Measurements from ENCODE around the gene RFTN1. TPM values are rescaled to one million over a fixed set of nuclear protein-coding genes. Genes with fewer than 3 reads are reported as not detected.

Gene RFTN1
- total and polyA plus RNA-seq, 10 of the 15 experiments (the other 5 are each of a cell fraction or from before 2014, with no cell fraction given) = 20.6 to 213 (median 147) TPM

DNA sequence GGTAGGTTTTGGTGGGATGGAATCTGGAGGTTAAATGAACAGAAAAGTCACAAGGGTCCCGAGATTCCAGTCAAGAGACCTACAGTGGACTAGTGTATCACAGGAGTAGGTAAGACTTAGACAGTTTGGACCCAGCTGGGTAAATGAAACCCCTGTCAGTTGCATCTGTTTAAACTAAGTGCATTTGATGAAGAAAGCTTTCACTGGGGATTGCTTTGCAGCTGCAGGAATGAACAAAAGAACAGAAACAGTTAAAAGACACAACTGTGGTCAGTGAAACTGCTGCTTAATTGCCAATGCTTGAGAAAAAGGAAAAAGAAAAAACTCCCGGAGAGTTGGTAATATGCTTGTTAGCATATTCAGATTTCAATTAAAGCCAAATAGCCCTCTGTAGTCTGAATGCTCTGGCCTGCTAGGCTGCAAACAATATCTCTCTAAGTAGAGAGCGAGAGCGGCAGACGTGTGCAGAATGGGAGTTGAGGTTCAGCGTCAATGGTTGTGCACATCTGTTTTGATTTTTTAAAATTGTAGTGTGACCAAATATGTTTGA is 211.3 kb downstream of the RFTN1 start (continued):
- TF ChIP-seq NR2C2 (IDR thresholded peaks at IDR 0.05; ENCODE audit: borderline replicate concordance, control insufficient read depth, insufficient read length, low read depth) (no peak), E2F8 (IDR thresholded peaks at IDR 0.05; ENCODE audit: low read depth, partially characterized antibody) (no peak), ZZZ3 (IDR thresholded peaks at IDR 0.05; ENCODE audit: control insufficient read depth, insufficient read length, low read depth) (no peak), TBL1XR1 (IDR thresholded peaks at IDR 0.05; ENCODE audit: low read depth, low read length) (no peak), SPI1 (IDR thresholded peaks at IDR 0.05; ENCODE audit: borderline replicate concordance, insufficient read depth, low read depth, low read length) (no peak), ZNF24 (IDR thresholded peaks at IDR 0.05) (0 out of 2 replicates have a peak, but pooled peaks have one; percentile 22), RAD51 (IDR thresholded peaks at IDR 0.05) (no peak), KDM1A (IDR thresholded peaks at IDR 0.05; ENCODE audit: borderline replicate concordance) (no peak)
- TF ChIP-seq, protein P1, sequence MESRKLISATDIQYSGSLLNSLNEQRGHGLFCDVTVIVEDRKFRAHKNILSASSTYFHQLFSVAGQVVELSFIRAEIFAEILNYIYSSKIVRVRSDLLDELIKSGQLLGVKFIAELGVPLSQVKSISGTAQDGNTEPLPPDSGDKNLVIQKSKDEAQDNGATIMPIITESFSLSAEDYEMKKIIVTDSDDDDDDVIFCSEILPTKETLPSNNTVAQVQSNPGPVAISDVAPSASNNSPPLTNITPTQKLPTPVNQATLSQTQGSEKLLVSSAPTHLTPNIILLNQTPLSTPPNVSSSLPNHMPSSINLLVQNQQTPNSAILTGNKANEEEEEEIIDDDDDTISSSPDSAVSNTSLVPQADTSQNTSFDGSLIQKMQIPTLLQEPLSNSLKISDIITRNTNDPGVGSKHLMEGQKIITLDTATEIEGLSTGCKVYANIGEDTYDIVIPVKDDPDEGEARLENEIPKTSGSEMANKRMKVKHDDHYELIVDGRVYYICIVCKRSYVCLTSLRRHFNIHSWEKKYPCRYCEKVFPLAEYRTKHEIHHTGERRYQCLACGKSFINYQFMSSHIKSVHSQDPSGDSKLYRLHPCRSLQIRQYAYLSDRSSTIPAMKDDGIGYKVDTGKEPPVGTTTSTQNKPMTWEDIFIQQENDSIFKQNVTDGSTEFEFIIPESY (IDR thresholded peaks at IDR 0.05) = no peak
- TF ChIP-seq, protein P2, sequence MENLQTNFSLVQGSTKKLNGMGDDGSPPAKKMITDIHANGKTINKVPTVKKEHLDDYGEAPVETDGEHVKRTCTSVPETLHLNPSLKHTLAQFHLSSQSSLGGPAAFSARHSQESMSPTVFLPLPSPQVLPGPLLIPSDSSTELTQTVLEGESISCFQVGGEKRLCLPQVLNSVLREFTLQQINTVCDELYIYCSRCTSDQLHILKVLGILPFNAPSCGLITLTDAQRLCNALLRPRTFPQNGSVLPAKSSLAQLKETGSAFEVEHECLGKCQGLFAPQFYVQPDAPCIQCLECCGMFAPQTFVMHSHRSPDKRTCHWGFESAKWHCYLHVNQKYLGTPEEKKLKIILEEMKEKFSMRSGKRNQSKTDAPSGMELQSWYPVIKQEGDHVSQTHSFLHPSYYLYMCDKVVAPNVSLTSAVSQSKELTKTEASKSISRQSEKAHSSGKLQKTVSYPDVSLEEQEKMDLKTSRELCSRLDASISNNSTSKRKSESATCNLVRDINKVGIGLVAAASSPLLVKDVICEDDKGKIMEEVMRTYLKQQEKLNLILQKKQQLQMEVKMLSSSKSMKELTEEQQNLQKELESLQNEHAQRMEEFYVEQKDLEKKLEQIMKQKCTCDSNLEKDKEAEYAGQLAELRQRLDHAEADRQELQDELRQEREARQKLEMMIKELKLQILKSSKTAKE (IDR thresholded peaks at IDR 0.05; ENCODE audit: low read depth, poor library complexity, severe bottlenecking) = no peak
